Cardiac septum (tissue), 1 donor: ENCODE results near the gene ELOVL6. TPM values are rescaled to one million over a fixed set of nuclear protein-coding genes. Genes with fewer than 3 reads are reported as not detected.
"Not testable (repeated sequence)": the region's sequence is repeated elsewhere in the genome, so short reads cannot be mapped to it uniquely, and the experiment has no call there.

Experiments used
- DNase-seq: peaks from one replicate; pipeline ENCODE4 v3.0.0-alpha.2; 2020; ENCODE audit warnings: low spot score
- intact Hi-C: fragments of 100-400 bp; cut with DNase I; formaldehyde crosslinking; loops from one replicate; pipeline ENCODE4 v1.14.0; 2022
- total RNA-seq: library from RNA; stranded (reverse); fragmentation: NEBNext Ultra II Directional; extraction: Animal tissue kit (Norgen Biotek cat#: 25700); gene quantifications from one replicate; pipeline ENCODE4 v1.2.1, GENCODE V29; 2021
- donor health status: DM: no; HTN: no; CAD: no.

ELOVL6 gene
- total RNA-seq, 1 donor from 2014 or later, result 2.4 TPM

DNA sequence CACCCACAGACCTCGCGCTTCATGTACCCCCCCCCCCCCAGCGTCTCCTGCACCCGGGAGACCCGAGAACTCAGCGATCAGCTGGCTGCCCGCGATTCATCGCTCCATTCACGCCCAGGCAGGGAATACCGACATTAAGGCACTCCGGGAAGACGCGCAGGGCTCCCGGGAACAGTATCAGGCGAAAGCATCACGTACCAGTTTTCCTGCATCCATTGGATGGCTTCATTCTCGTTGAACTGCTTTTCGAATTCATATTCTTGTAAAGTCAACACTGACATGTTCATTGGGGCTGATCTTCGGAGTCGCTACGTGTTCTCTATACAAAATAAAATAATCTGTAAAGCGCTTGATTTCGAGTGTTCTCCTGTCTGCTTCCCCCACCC, 373 bp downstream of the ELOVL6 start:
- intact Hi-C loops, result loop anchor here (5.0 to 10.0 kb wide), 2 partner anchors 146 to 317 kb away; no protein-coding TSS in a partner anchor
- DNase-seq, result no peak

- no peak for DNase-seq
- intact Hi-C loops, result loop anchor here (5.0 to 10.0 kb wide), 2 partner anchors 145 to 317 kb away; no protein-coding TSS in a partner anchor
Measured at GRCh38 chr4:110197529-110198042, 829 bp downstream of the ELOVL6 start.

DNA sequence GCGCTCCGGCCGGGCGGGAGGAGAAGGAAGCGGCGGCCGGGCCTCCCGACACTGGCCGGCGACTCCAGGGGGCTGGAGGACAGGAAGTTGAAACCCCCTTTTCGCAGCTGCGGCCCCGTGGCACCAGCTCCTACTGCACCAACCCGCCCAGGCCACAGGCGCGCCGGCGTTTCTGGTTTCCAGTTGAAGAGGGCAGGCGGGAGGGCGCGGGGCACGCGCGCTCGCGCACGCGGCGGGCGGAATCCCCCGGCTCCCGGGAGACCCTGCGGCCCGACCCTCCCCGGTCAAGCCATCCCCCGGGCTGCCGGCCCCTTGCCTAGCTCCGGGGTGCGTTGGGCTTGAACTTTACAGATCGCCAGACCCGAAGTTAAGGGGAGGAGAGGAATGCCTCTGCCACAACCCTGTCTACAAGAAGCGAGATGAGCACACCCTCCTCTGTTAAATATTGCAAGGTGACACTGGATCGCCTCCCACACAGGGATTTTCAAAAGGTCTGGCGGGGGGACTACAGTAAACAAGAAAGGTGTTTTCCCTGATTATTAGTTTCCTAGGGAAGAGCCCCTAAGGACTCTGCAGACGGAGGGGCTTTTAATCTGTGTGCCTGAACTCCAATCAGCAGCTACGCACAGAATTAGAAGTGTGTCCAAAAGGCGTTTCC, 1.4 kb downstream of the ELOVL6 start:
- DNase-seq, result peak; percentile 79
- intact Hi-C loops, result loop anchor here (5.0 to 10.0 kb wide), 2 partner anchors 145 to 318 kb away; no protein-coding TSS in a partner anchor

GRCh38 chr4:110196206-110196870, 2.1 kb downstream of the ELOVL6 start:
- intact Hi-C loops, result loop anchor here (5.0 to 10.0 kb wide), 2 partner anchors 144 to 318 kb away; no protein-coding TSS in a partner anchor
- DNase-seq, result peak; percentile 77

GRCh38 chr4:110195561-110196205, 2.7 kb downstream of the ELOVL6 start:
- intact Hi-C loops, result loop anchor here (5.0 to 10.0 kb wide), 2 partner anchors 143 to 319 kb away; no protein-coding TSS in a partner anchor
- DNase-seq, result no peak

- intact Hi-C loops, result loop anchor here (10.0 kb wide), 1 partner anchor 321 kb away; no protein-coding TSS in a partner anchor
- DNase-seq, result no peak
Measured at GRCh38 chr4:110193822-110194761, 4.3 kb downstream of the ELOVL6 start.

DNA sequence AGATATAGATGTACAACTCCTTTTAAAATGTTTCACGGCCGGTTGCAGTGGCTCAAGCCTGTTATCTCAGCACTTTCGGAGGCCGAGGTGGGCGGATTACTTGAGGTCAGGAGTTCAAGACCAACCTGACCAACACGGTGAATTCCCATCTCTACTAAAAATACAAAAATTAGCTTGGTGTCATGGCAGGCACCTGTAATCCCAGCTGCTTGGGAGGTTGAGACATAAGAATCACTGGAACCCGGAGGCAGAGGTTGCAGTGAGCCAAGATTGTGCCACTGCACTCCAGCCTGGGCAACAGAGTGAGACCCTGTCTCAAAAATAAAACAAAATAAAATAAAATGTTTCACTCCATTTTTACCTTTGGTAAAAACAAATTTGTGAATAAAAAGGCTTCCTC, 5.1 kb downstream of the ELOVL6 start:
- intact Hi-C loops, result loop anchor here (10.0 kb wide), 1 partner anchor 322 kb away; no protein-coding TSS in a partner anchor
- DNase-seq, result not testable (repeated sequence)

DNA sequence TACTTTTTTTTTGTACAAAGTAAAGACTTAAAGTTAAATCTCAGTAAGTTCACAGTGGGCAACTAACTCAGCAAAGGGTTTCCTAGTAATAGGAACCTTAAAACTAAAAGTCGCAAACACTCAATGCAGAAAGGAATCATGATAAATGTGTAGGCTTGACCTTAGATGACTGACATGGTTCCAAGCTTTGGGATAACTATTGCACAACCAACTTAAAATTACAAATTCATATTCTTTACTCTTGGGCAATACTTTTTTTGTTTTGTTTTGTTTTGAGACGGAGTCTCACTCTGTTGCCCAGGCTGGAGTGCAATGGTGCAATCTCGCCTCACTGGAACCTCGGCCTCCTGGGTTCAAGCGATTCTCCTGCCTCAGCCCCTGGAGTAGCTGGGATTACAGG, 8.2 kb downstream of the ELOVL6 start:
- intact Hi-C loops, result loop anchor here (10.0 kb wide), 1 partner anchor 325 kb away; no protein-coding TSS in a partner anchor
- no peak for DNase-seq

DNA sequence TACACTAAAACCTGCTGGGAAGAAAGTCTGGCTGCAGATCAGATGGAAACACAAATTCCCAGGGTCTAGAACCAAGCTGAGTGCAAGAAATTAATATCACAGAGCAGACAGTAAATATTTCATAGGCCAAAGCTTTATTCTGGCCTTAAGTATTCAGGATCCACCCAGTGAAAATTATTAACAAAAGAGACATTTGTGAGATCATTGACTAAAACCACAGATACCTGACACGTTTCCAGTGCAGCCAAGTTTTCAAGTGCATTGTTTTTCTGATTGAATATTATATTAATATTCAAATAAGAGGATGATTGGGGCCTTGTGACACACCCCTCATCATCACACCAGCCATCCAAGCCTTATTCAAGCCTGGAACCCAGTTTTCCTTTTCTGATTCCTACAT, 10.3 kb downstream of the ELOVL6 start:
- no peak for DNase-seq
- intact Hi-C loops, result no loop called here

DNA sequence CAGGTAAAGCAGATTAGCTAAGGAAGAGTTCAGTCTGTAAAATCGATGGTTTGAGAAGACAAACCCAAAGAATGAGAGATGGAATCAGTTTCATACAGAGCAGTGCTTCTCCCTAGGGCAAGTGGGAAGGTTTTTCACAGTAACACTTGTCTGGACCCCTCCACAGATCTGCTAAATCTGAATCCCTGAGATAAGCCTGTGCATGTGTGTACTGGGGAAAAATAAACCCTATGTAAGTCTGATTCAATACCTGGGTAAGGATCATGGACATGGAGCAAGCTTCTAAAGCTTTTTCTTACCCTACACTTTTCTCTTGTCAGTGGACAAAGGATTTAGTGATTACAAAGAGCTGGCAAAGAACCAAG, 13.6 kb downstream of the ELOVL6 start:
- no peak for DNase-seq
- intact Hi-C loops, result no loop called here

DNA sequence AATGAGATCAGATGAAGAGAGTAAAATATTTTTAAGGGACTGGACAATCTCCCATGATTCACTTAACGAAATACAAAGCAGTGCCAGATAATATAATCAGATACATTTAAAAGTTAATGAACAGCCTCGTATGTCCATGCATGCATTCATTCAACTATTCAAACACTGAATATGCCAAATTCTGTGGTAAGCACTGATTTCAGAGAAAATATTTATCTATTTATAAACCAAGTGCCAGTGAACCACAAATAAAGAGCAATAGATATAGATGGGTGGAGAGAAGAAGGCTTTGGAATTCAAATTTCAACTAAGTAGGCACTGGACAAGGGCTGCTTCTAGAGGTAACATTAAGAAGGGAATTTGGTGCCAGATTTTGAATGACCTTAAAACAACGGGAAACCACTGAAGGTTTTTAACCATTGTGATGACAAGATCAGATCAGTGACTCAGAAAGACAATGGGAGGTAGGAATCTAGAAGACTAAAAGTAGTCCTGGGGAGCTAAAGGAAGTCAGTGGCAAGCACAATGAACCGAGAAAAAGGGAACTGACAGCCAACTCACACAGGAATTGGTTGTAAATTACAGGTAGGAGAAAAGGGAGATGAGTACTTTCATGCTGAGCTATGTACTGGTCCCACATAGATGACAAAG, 14.2 kb downstream of the ELOVL6 start:
- no peak for DNase-seq
- intact Hi-C loops, result no loop called here

DNA sequence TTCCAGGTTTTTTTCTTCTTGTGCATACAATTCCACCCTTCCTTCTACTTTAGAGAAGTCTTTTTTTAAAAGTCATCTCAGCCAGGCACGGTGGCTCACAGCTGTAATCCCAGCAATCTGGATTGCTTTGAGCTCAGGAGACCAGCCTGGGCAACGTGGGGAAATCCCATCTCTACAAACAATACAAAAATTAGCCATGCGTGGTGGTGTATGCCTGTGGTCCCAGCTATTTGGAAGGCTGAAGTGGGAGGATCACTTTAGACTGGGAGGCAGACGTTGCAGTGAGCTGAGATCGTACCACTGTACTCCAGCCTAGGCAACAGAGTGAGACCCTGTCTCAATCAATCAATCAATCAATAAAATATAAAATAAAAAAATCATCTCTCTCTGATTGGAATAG, 14.8 kb downstream of the ELOVL6 start:
- intact Hi-C loops, result no loop called here
- no peak for DNase-seq

GRCh38 chr4:110183058-110183457, 15.4 kb downstream of the ELOVL6 start:
- no peak for DNase-seq

GRCh38 chr4:110181890-110182289, 16.5 kb downstream of the ELOVL6 start:
- intact Hi-C loops, result no loop called here

More at GRCh38 chr4:110183058-110183457, 15.4 kb downstream of the ELOVL6 start:
- intact Hi-C loops, result no loop called here

GRCh38 chr4:110175634-110176033, 22.8 kb downstream of the ELOVL6 start:
- intact Hi-C loops, result no loop called here
- DNase-seq, result no peak

More at GRCh38 chr4:110181890-110182289, 16.5 kb downstream of the ELOVL6 start:
- no peak for DNase-seq

DNA sequence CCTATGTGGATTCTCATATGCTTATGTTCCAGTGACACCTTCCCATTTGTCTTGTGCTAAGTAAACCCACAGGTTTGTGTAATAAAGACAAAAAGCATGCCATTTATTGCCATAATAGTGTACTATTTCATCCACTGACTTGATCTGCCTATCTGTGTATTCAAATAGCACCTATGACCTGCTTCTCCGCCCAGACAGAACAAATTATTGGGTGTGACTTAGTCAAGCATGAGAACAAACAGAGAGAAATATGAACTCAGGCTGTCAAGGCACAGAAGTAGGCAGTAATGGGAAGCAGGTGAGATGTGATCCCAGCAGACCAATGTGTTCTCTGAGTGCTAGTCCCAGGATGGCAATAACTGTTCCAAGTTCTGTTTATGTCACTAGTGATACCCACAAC, 25.4 kb downstream of the ELOVL6 start:
- no peak for DNase-seq
- intact Hi-C loops, result no loop called here

GRCh38 chr4:110171971-110172370, 26.4 kb downstream of the ELOVL6 start:
- intact Hi-C loops, result no loop called here
- DNase-seq, result no peak

DNA sequence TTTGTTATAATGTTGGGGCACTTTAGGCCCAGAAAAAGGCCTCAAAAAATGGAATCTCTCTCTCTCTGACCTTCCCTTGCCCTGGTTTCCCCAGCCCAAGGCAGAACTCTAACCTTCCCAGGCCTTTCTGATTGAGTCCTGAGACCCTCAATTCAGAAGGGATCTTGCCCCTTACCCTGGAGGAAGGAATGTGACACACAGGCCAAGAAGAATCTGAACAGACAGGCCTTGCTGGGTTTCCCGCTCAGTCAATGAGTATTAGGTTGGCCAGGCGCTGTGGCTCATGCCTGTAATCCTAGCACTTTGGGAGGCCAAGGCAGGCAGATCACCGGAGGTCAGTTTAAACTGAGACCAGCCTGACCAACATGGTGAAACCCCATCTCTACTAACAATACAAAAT, 27.6 kb downstream of the ELOVL6 start:
- DNase-seq, result no peak
- intact Hi-C loops, result no loop called here
